ENCODE results near the gene TMEM176B. TPM values are rescaled to one million over a fixed set of nuclear protein-coding genes. Genes with fewer than 3 reads are reported as not detected.
A peak's percentile ranks its signal among the peaks of the same experiment; 100 is the strongest.

Gene TMEM176B
- total RNA-seq, 2 experiments from 2014 or later: not detected

DNA sequence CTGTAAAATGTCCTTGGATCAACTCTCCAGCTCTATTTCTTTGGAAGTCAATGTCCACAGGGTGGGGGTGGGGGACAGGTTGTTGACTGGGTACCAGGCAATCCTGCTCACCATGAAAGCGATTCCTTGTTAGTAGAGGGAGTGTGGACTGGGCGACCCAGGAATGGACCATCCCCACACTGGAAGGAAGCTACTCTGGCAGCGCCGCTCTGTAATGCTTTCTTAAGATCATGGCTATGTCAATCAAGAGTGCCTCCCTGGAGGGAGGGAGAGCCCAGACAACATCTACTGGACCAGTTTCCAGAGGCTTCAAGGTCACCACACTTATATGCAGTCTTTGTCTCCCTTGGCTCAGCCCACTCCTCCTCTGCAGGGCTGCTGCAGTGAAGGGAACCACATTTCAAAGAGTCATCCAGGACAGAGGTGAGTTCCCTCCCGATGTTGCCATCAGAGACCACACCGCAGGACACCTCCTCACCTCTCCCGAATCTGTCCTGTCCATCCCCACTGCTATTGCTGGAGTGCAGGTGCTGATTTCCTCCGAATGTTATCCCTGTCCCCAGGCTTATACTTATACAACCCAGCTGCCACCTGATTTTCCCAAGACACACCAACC, 56.0 kb downstream of the TMEM176B start:
- intact Hi-C loops (cut with DNase I, micrococcal nuclease): loop anchor here in 1 of 2 experiments (5.0 kb wide), 3 partner anchors 57 to 377 kb away; partner anchors contain the start of genes GIMAP2 and REPIN1
- Histone ChIP-seq H3K9me3 (ENCODE audit: control insufficient read depth in 1 of 2, insufficient read depth in 1 of 2, low read length in 2 of 2) (peaks cover 0 to 4% of the 10 kb centered on the region in 2 experiments), H3K4me1 (ENCODE audit: insufficient read depth, low read length) (peaks cover 79% of the 10 kb centered on the region), H3K27me3 (ENCODE audit: control insufficient read depth in 1 of 2, insufficient read depth in 2 of 2, low read length in 2 of 2) (no peaks in the 10 kb centered on the region), H3K27ac (ENCODE audit: low read depth in 1 of 2, low read length in 2 of 2) (peak overlapping the region; percentile 75 to 87), H3K36me3 (ENCODE audit: insufficient read depth, low read length) (peaks cover 62% of the 10 kb centered on the region), H3K4me3 (ENCODE audit: low read length) (peak overlapping the region; percentile 65)
- Mint-ChIP-seq H3K27ac (peak overlapping the region; percentile 87), H3K9me3 (no peaks in the 10 kb centered on the region), H3K4me1 (ENCODE audit: low read depth) (peaks cover 98% of the 10 kb centered on the region), H3K27me3 (no peaks in the 10 kb centered on the region), H3K36me3 (ENCODE audit: low read depth) (peaks cover 70% of the 10 kb centered on the region), H3K4me3 (peak overlapping the region; percentile 99)
- ATAC-seq (ENCODE audit: poor library complexity) (no peak), DNase-seq (peak in 1 of 14 experiments; percentile 18)
- CTCF ChIA-PET: interaction anchor here (1.0 to 2.8 kb wide), 5 partner anchors 11 to 239 kb away, joined by 3 to 12 read pairs (median 3); partner anchors contain the start of gene GIMAP2
- TF ChIP-seq, protein P1, sequence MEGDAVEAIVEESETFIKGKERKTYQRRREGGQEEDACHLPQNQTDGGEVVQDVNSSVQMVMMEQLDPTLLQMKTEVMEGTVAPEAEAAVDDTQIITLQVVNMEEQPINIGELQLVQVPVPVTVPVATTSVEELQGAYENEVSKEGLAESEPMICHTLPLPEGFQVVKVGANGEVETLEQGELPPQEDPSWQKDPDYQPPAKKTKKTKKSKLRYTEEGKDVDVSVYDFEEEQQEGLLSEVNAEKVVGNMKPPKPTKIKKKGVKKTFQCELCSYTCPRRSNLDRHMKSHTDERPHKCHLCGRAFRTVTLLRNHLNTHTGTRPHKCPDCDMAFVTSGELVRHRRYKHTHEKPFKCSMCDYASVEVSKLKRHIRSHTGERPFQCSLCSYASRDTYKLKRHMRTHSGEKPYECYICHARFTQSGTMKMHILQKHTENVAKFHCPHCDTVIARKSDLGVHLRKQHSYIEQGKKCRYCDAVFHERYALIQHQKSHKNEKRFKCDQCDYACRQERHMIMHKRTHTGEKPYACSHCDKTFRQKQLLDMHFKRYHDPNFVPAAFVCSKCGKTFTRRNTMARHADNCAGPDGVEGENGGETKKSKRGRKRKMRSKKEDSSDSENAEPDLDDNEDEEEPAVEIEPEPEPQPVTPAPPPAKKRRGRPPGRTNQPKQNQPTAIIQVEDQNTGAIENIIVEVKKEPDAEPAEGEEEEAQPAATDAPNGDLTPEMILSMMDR (IDR thresholded peaks at IDR 0.05): no peak
- POLR2A ChIA-PET: interaction anchor here (0.7 to 8.9 kb wide), 20 partner anchors 11 to 294 kb away, joined by 3 to 120 read pairs (median 4); partner anchors contain the start of genes GIMAP1, GIMAP2, GIMAP4 and GIMAP6

DNA sequence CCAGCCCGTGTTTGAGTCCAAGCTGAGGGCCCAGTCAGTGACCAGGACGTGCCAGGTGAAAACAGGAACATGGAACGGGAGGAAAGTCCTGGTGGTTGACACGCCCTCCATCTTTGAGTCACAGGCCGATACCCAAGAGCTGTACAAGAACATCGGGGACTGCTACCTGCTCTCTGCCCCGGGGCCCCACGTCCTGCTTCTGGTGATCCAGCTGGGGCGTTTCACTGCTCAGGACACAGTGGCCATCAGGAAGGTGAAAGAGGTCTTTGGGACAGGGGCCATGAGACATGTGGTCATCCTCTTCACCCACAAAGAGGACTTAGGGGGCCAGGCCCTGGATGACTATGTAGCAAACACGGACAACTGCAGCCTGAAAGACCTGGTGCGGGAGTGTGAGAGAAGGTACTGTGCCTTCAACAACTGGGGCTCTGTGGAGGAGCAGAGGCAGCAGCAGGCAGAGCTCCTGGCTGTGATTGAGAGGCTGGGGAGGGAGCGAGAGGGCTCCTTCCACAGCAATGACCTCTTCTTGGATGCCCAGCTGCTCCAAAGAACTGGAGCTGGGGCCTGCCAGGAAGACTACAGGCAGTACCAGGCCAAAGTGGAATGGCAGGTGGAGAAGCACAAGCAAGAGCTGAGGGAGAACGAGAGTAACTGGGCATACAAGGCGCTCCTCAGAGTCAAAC, 57.7 kb downstream of the TMEM176B start:
- DNase-seq: peak in 3 of 14 experiments; percentile 40 to 59 (median 57)
- no peaks in the 10 kb centered on the region for H3K9me3 Mint-ChIP-seq
- H3K4me1 Mint-ChIP-seq (ENCODE audit: low read depth): peaks cover 80% of the 10 kb centered on the region
- peak overlapping the region; percentile 99 for H3K4me3 Mint-ChIP-seq
- ATAC-seq (ENCODE audit: poor library complexity): no peak
- Histone ChIP-seq H3K9me3 (ENCODE audit: control insufficient read depth in 1 of 2, insufficient read depth in 1 of 2, low read length in 2 of 2) (peaks cover 0 to 4% of the 10 kb centered on the region in 2 experiments), H3K4me3 (ENCODE audit: low read length) (peak overlapping the region; percentile 65), H3K27me3 (ENCODE audit: control insufficient read depth in 1 of 2, insufficient read depth in 2 of 2, low read length in 2 of 2) (no peaks in the 10 kb centered on the region), H3K27ac (ENCODE audit: low read depth in 1 of 2, low read length in 2 of 2) (peak overlapping the region; percentile 75 to 87), H3K4me1 (ENCODE audit: insufficient read depth, low read length) (peaks cover 62% of the 10 kb centered on the region), H3K36me3 (ENCODE audit: insufficient read depth, low read length) (peaks cover 74% of the 10 kb centered on the region)
- intact Hi-C loops (cut with DNase I, micrococcal nuclease): loop anchor here in 1 of 2 experiments (5.0 kb wide), 3 partner anchors 55 to 375 kb away; partner anchors contain the start of genes GIMAP2 and REPIN1
- peak overlapping the region; percentile 87 for H3K27ac Mint-ChIP-seq
- peaks cover 86% of the 10 kb centered on the region for H3K36me3 Mint-ChIP-seq (ENCODE audit: low read depth)
- TF ChIP-seq, protein P1 (IDR thresholded peaks at IDR 0.05): no peak
- ChIA-PET POLR2A (interaction anchor here (0.8 to 8.9 kb wide), 20 partner anchors 12 to 374 kb away, joined by 3 to 120 read pairs (median 8); partner anchors contain the start of genes GIMAP1, GIMAP2, GIMAP4 and GIMAP7), CTCF (interaction anchor here (0.8 to 3.6 kb wide), 6 partner anchors 8 to 293 kb away, joined by 3 to 16 read pairs (median 5); no protein-coding TSS in a partner anchor)
- H3K27me3 Mint-ChIP-seq: no peaks in the 10 kb centered on the region

Other genes with a start within 250 kb of the TMEM176B start
- 10 to 100 TPM; 20.7 to 23.6 TPM for gene GIMAP4, start 233.0 kb downstream of the TMEM176B start, total RNA-seq
- gene GIMAP6, start 168.0 kb downstream of the TMEM176B start, total RNA-seq: 10 to 100 TPM; 14.3 to 14.9 TPM
- 10 to 100 TPM; 64.1 to 65.1 TPM for gene GIMAP2, start 114.7 kb downstream of the TMEM176B start, total RNA-seq
- 1 to 10 TPM; 8.0 to 8.1 TPM for gene GIMAP1, start 83.8 kb downstream of the TMEM176B start, total RNA-seq
- 10 to 100 TPM; 31.3 to 35.2 TPM for gene GIMAP5, start 62.9 kb downstream of the TMEM176B start, total RNA-seq
- not detected for gene TMEM176A, start 405 bp upstream of the TMEM176B start, total RNA-seq
- not detected for gene AOC1, start 52.2 kb upstream of the TMEM176B start, total RNA-seq
- gene KCNH2, start 178.0 kb upstream of the TMEM176B start, total RNA-seq: 1 to 10 TPM; 1.9 to 2.3 TPM
- gene NOS3, start 190.7 kb upstream of the TMEM176B start, total RNA-seq: 1 to 10 TPM; 3.9 to 7.1 TPM
- gene ATG9B, start 224.1 kb upstream of the TMEM176B start, total RNA-seq: 10 to 100 TPM; 16.8 to 17.1 TPM
- gene ABCB8, start 228.1 kb upstream of the TMEM176B start, total RNA-seq: 10 to 100 TPM; 57.0 to 62.2 TPM
- gene ASIC3, start 248.2 kb upstream of the TMEM176B start, total RNA-seq: 10 to 100 TPM; 13.8 to 15.2 TPM